Measurements from ENCODE around the gene ACTA1.
"Not testable (repeated sequence)": the region's sequence is repeated elsewhere in the genome, so short reads cannot be mapped to it uniquely, and the experiment has no call there.

Gene ACTA1

DNA sequence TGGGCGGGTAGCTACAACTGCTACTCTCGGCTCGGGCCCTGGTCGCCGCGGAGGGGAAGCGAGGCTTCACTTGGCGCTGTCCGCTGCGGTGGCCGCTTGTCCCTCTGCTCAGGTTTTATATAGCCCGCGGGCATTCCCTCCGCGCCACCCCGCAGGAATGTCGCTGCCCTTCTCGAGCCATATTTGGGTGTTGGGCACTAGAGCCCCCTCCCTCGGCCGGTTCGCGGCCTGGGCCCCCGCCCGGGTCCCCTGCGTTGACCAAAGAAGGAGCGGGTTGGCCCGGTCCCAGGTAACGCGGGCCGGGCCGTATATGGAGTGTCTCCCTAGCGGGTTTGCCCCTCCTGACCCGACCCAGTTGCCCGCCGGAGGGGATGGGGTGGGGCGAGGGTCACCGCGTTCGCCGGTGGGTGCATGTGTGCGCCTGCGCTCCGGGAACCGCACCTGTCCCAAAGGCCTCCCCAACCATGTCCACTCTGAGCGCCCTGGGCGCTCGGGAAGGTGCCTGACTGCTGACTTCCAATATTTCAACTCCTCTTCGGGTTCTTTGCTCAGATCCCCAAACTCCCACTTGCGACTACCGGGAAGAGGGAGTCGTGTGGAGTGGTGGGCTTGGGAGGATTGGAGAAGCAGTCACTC, at the start of gene ACTA1:
Gene ACTA1 (minus strand): TSS at position 90 of the 636 bp plus-strand sequence. CDS start 979 bp downstream, outside the sequence.
- TF ChIP-seq CTCF (IDR thresholded peaks at IDR 0.05; ENCODE audit: low read depth, low read length) = no peak
- DNase-seq (ENCODE audit: extremely low read depth, low read depth) = no peak

GRCh38 chr1:229482511-229482910, 48.6 kb upstream of the ACTA1 start:
- no peak for TF ChIP-seq CTCF (IDR thresholded peaks at IDR 0.05; ENCODE audit: low read depth, low read length)

GRCh38 chr1:229480495-229480894, 46.6 kb upstream of the ACTA1 start:
- TF ChIP-seq CTCF (IDR thresholded peaks at IDR 0.05; ENCODE audit: low read depth, low read length) = no peak
- DNase-seq (ENCODE audit: extremely low read depth, low read depth) = no peak

More at GRCh38 chr1:229482511-229482910, 48.6 kb upstream of the ACTA1 start:
- DNase-seq (ENCODE audit: extremely low read depth, low read depth) = no peak

- DNase-seq (ENCODE audit: extremely low read depth, low read depth) = no peak
Observed at GRCh38 chr1:229479660-229480399, 45.9 kb upstream of the ACTA1 start.

DNA sequence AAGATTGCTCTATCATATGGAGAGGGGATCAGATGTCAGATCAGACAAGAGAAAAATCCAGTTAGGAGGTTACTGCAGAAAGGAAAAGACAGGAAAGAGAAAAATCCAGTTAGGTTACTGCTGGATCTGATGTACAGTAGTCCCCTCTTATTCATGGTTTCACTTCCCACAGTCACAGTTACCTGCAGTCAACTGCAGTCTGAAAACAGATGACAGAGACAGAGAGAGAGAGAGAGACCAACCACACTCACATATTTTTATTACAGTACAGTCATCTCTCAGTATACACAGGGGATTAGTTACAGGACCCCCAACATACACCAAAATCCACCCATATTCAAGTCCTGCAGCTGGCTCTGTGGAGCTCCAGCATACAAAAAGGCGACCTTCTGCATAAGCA, 45.0 kb upstream of the ACTA1 start:
- no peak for TF ChIP-seq CTCF (IDR thresholded peaks at IDR 0.05; ENCODE audit: low read depth, low read length)
- DNase-seq (ENCODE audit: extremely low read depth, low read depth) = no peak

More at GRCh38 chr1:229479660-229480399, 45.9 kb upstream of the ACTA1 start:
- TF ChIP-seq CTCF (IDR thresholded peaks at IDR 0.05; ENCODE audit: low read depth, low read length) = no peak

DNA sequence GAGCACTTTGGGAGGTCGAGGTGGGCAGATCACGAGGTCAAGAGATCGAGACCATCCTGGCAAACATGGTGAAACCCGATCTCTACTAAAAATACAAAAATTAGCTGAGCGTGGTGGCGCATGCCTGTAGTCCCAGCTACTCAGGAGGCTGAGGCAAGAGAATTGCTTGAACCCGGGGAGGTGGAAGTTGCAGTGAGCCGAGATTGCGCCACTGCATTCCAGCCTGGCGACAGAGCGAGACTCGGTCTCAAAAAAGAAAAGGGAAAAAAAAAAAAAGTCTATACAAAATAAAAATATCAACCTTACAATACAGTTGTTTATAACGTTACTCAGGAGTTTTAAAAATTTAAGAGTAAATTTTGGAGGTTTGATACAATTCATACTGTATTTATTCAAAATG, 42.0 kb upstream of the ACTA1 start:
- not testable (repeated sequence) for DNase-seq (ENCODE audit: extremely low read depth, low read depth)

- TF ChIP-seq CTCF (IDR thresholded peaks at IDR 0.05; ENCODE audit: low read depth, low read length) = no peak
- no peak for DNase-seq (ENCODE audit: extremely low read depth, low read depth)
Observed at GRCh38 chr1:229474509-229474908, 40.6 kb upstream of the ACTA1 start.
